AG09319 (cell line): ENCODE measurements around the gene RASSF3.

Experiments used
- DNase-seq: peaks from one replicate; pipeline ENCODE4 v3.0.0-alpha.2; 2010; ENCODE audit warnings: low read depth; ENCODE audit errors: extremely low read depth
- CTCF ChIP-seq: IDR thresholded peaks from 2 replicates; pipeline ENCODE4 v1.5.1; 2011; ENCODE audit warnings: low read depth, mild to moderate bottlenecking, inconsistent platforms, low read length, moderate library complexity

Gene RASSF3

DNA sequence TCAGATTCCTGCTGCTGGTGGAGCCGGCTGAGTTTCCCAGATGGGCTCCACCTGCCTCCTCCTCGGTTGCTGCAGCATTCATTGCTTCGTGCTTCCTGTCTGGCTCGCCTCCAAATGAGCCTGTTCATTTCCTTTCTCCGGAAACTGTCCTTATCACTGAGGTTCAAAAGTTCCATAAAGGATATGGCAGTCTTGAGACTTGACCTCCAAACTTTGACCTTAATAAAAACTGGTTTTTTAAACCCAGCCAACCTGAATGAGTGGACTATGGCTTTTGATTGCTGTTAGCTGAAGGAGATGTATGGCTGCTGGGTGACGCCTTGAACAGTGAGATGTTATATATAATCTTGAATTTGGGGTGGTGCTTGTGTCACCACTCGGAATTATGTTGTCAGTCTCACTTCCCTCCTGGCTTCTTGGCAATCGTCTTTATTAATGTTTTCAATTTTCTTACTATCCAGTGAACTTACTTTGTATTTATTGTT, 62.7 kb downstream of the RASSF3 start:
- DNase-seq = no peak
- TF ChIP-seq CTCF = no peak

- TF ChIP-seq CTCF = no peak
- no peak for DNase-seq
These were observed 63.3 kb downstream of the RASSF3 start for GRCh38 chr12:64673490-64674169.

DNA sequence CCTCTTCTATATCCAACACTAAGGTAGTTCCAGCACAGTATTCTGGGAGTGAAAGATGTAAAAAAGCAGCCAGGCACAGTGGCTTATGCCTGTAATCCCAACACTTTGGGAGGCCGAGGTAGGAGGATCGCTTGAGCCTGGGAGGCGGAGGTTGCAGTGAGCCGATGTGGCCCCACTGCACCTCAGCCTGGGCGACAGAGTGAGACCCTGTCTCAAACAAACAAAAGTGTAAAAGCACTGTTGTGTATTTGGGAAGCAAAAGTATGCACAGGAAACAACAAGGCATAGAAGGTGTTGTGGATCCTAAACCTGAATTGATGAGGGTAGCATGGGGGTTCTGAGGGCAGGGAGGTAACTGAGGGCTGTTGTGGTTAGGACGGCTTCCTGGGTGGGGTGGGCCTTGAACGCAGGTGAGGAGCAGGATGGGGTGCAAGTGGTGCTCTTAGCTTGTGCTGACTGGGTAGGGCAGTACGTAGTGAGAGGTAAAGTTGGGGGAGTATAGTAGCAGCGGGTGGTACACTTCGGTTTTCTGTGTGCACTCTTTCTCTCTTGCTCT, 64.2 kb downstream of the RASSF3 start:
- no peak for DNase-seq
- no peak for TF ChIP-seq CTCF

GRCh38 chr12:64675795-64676194, 65.5 kb downstream of the RASSF3 start:
- TF ChIP-seq CTCF = no peak
- no peak for DNase-seq

- DNase-seq = no peak
- no peak for TF ChIP-seq CTCF
These were observed 68.0 kb downstream of the RASSF3 start for GRCh38 chr12:64678248-64678647.

GRCh38 chr12:64678835-64679234, 68.5 kb downstream of the RASSF3 start:
- no peak for DNase-seq
- no peak for TF ChIP-seq CTCF

GRCh38 chr12:64679487-64680001, 69.2 kb downstream of the RASSF3 start:
- DNase-seq = no peak
- TF ChIP-seq CTCF = no peak
